GM19395 (cell line): ENCODE results near the gene FAM181B.

Experiments used
- ATAC-seq: cut with Tn5 transposase; IDR thresholded peaks from one replicate; pipeline ENCODE4 v1.9.1; 2021; ENCODE audit warnings: mild to moderate bottlenecking, moderate library complexity; ENCODE audit not compliant: unreplicated experiment

The FAM181B gene, protein sequence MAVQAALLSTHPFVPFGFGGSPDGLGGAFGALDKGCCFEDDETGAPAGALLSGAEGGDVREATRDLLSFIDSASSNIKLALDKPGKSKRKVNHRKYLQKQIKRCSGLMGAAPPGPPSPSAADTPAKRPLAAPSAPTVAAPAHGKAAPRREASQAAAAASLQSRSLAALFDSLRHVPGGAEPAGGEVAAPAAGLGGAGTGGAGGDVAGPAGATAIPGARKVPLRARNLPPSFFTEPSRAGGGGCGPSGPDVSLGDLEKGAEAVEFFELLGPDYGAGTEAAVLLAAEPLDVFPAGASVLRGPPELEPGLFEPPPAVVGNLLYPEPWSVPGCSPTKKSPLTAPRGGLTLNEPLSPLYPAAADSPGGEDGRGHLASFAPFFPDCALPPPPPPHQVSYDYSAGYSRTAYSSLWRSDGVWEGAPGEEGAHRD

DNA sequence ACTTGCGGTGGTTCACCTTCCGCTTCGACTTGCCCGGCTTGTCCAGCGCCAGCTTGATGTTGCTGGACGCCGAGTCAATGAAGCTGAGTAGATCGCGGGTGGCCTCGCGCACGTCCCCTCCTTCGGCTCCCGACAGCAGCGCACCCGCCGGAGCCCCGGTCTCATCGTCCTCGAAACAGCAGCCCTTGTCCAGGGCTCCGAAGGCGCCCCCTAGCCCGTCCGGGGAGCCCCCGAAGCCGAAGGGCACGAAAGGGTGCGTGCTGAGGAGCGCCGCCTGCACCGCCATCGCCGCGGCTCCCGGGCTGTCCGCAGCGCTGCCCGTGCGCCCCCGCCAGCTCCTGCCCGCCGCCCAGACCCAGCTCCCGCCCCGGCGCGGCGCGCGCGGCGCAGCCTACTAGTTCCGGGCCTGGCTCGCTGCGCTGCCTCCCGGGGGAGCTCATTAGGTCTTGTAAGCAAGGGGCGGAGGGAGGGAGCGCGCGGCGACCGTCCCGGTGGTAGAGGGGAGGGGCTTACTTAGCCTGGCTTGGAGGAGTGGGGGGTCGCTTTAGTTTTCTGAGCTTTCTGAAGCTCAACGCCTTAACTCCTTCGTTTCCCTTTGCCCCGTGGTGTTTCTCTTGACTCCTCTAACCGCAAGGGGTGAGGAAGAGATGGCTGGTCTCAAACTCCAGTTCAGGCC lies at the start of gene FAM181B:
TSS of gene FAM181B (minus strand) at position 421 of the 676 bp plus-strand sequence. CDS start at position 286, 135 bp downstream.
- peak; percentile 47 for ATAC-seq

DNA sequence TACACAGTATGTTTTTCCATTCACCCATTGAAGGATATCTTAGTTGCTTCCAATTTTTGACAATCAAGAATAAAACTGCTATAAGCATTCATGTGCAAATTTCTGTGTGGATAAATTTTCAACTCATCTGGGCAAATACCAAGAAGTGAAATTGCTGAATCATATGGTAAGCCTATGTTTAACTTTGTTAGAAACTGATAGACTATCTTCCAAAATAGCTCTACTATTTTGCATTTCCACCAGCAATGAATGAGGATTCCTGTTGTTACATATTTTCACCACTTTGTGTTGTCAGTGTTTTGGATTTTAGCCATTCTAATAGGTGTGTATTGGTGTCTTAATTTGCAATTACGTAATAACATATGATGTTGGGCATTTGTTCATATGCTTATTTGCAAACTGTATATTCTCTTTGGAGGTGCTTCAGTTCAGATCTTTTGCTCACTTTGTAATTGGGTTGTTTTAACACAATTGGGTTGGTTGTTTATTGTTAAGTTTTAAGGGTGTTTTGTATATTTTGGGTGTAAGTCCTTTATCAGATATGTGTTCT lies 49.2 kb upstream of the FAM181B start:
- no peak for ATAC-seq

DNA sequence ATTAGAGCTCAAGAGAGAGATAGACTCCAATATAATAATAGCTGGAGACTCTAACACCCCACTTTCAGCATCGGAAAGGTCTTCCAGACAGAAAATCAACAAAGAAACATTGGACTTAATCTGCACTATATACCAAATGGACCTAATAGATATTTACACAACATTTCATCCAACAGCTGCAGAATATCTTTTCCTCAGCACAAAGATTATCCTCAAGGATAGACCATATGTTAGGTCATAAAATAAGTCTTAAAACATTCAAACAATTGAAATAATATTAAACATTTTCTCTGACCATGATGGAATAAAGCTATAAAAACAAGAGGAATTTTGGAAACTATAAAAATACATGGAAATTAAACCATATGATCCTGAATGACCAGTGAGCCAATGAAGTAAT lies 45.1 kb upstream of the FAM181B start:
- no peak for ATAC-seq

DNA sequence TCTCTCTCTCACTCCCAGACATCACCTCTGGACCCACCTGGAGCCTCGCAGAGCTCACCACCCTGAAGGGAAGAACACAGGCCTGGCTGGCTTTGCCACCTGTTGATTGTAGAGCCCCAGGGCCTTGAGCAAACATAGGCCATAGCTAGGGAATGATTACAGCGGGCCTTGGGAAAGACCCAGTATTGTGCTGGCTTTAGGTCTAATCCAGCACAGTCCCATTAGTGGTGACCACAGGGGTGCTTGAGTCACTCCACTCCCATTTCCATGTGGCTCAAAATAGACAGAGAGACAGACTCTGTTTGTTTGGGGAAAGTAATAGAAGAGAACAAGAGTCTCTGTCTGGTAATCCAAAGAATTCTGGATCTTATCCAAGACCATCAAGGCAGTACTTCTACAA lies 42.7 kb upstream of the FAM181B start:
- ATAC-seq = no peak

DNA sequence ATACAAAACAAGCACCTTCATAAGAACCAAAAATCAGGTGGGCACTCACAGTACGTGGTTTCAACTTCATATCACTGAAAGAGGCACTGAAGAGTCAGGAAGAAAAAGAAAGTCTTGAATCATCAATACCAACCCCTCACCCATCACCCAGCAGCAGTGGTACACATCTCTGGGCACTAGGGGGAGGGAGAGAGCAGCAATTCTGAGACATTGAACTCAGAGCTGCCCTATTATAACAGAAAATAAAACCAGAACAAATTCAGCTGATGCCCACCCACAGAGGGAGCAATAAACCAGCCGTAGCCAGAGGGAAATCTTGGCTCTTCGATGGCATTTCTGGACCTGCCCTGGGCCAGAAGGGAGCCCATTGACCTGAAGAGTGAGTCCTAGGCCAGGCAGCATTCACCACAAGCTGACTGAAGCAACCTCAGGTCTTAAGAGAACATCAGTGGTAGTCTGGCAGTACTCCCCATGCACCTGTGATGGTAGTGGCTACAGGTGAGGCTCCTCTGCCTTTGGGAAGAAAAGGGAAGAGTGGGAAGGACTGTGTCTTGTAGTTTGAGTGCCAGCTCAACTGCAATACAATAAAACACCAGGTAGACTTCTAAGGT lies 42.2 kb upstream of the FAM181B start:
- ATAC-seq = peak; percentile 95

DNA sequence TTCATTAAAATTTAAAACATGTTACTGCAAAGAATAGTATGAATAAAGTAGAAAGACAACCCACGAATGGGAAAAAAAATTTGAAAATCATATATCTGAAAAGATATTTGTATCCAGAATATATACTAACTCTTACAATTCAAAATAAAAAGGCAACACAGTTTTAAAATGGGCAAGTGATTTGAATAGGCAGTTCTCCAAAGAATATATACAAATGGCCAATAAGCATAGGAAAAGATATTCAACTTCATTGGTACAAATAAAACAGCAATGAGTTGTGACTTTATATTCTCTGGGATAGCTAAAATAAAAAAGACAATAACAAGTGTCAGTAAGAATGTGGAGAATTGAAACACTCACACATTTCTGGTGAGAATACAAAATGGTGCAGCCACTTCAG lies 41.6 kb upstream of the FAM181B start:
- no peak for ATAC-seq

DNA sequence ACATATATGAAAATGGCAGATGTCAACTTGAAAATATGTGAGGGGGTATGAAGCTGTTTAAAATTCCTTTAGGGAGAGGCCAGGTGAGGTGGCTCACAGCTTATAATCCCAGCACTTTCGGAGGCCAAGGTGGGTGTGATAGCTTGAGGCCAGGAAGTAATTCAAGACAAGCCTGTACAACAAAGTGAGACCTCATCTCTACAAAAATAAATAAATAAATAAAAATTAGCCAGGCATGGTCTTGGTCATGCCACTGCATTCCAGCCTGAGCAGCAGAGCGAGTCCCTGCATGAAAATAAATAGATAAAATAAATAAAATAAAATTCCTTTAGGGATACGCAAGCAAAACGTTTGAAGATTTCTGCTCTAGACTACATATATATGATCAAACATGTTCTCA lies 38.1 kb upstream of the FAM181B start:
- ATAC-seq = no peak

DNA sequence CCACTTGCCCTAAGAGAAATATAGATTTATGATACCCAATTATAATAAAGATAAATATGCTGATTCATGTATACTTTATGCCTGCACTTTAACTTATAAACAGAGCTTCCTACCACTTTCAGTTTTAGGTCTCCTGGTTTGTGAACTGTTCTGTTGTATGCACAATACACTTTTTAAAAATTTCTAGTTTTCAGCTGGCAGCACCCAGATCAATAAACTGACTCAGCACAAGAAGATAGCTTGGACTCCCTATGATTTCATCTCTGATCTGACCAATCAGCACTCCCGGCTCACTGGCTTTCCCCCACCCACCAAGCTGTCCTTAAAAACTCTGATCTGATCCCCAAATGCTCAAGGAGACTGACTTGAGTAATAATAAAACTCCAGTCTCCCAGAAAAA lies 33.5 kb upstream of the FAM181B start:
- ATAC-seq = no peak

DNA sequence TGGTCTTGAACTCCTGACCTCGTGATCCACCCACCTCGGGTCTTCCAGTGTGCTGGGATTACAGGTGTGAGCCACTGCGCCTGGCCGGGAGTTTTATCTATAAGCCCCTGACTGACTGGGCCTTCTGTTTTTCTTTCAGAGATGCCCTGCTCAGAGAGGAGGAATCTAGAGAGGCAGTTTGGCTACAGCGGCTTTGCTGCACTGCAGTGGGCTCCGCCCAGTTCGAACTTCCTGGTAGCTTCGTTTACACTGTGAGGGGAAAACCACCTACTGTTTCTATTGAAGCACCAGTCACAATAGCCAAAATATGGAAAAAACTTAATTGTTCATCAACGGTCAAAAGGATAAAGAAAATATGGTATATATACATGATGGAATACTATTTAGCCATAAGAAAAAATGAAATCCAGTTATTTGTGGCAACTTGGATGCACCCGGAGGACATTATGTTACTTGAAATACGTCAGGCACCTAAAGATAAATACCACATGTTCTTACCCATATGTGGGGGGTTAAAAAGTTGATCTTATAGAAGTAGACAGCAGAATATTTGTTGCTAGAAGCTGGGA lies 31.9 kb upstream of the FAM181B start:
- no peak for ATAC-seq

DNA sequence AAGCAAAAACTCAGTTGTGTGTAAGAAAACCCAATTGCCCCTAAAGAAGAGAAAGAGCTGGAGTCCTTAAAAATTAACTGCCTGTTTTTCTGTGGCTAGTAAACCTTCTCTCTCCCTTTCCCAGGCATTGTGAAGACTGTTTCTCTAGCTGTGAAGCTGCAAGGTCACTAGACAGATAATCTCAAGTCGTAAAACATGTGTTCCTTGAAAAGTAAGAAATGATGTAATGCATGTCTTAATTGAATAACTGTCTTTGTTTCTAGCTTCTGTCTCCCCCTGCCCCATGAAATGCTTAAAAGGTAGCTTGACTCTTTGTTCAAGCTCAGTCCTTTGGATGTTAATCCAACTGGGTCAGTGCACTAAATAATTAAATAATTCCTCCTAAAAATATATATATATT lies 29.5 kb upstream of the FAM181B start:
- ATAC-seq = no peak

DNA sequence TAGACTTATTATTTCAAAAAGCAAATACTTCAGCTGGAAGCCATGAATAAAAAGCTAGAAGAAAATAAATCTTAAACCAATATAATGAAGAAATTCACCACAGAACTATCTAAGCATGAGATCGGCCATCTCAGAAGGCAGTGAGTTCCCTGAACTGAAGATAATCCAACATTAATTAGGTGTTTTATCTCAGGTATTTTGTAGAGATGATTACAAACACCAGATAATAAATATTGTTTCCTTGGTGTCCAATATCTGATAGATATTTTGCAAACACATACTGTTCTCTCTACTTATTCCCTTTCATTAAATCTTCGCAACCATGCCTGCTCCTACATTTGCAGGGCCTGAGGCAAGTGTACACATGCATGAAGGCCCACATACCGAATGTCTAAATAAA lies 26.0 kb upstream of the FAM181B start:
- no peak for ATAC-seq

DNA sequence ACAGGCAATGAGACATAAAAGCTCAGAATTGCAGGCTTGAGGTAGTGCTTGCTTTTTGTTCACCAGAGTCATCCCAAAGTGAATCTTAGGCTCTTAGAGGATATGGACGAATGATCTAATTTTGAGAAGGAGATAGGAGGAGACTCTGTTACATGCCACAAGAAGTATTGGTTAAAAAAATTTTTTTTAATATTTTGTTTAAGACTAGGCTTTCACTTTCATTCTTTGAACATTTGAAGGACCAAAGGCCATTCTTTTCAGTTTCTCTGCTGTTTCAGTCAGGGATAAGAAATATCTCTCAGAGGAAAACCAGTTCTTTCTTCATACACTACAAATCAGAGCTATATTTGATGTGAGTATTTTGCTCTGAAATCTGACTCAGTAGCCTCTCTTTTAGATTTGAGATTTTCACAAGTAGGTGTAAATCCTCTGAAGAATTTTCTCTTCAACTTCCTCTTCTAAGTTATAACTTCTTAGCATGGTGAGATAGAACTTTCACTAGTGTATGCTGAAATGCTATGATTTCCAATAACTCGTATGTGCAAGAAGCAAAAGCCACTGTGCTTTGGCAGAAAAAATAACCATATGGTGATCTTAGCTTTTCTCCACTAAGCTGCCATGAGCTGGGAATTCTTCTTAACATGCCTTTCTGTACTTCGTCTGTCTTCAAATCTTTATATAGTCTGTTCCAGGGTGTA lies 24.1 kb upstream of the FAM181B start:
- peak; percentile 51 for ATAC-seq

DNA sequence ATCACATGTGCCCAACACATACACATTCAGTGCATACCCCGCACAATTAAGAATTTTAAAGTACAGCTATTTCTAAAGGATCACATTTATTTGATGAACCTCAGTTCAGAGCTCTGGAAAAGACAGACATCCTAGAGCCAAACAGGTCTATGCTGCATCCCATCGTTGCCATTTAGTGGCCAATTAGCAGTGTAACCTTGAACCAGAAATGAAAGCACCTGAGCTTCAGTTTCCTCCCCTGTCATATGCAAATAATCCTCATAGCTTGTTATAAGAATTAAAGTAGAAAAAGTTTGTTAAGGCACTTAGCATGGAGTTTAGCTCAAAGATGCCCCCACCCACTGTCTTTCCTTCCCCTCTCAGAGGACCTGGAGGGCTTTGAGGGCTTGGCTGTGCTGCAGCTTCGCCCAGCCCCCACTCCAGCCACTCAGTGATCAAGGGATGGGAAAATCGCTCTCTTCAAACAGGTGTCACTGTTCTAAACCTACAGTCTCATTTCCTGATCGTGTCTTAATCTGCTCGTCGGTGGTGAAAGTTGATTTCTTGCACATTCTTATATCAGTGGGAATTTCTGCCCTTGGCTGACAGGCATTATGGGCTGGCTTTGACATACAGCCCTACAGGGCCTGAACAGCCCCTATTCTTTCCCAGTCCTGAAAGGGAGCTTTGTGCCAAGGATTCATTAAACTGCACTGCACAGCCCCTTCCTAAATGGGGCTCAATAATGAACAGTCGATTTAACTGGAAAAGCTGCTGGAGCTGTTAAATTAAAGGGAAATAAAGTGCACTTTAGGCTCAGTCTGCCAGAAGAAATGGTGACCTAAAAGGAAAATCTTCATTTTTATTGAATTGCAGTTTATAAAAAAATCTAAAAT lies 23.3 kb upstream of the FAM181B start:
- ATAC-seq = peak; percentile 50

DNA sequence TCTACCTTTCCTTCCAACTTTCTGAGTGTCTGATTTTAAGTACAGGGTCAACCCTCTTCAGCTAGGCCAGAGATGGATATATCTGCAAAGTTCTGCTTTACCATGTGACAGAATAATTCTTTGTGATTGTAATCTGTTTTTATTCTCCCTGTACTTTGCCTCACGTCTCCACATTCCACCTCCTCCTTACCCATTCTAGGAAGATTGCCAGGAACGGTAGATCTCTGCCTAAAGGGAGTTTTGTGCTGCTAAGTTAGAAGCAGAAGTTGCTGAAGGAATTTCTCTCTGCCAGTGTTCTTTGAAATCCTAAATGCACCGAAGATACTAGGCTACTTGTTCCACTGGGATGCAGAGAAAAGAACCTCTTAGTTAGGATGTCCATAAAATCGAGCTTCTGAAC lies 20.7 kb upstream of the FAM181B start:
- no peak for ATAC-seq

DNA sequence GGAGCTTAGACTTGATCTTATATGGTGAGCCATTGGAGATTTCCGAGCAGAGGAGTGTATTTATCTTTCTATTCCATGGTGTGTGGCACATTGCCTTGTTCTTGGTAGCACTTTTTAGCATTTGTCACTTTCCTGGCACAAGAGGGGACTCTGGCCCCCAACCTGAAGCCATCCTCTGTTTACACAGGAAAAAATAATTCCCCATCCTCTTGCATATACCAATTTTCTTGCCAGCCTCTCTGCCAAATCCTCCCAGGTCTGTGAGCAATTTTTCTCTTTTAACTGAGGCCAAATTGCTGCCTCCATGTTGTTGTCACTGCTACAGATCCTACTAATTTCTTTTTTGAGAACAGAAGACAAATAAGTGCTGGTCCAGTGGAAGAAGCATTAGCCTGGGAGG lies 20.3 kb upstream of the FAM181B start:
- no peak for ATAC-seq

DNA sequence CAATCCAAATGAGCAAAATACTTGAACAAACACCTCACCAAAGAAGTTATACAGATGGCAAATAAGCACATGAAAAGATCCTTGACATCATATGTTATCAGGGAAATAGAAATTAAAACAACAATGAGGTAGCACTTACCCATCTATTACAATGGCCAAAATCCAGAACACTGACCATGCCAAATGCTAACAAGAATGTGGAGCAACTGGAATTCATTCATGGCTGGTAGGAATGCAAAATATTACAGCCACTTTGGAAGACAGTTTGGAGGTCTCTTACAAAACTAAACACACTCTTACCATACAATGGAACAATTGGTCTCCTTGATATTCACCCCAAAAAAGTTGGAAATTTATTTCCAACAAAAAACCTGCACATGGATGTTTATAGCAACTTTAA lies 19.1 kb upstream of the FAM181B start:
- no peak for ATAC-seq

DNA sequence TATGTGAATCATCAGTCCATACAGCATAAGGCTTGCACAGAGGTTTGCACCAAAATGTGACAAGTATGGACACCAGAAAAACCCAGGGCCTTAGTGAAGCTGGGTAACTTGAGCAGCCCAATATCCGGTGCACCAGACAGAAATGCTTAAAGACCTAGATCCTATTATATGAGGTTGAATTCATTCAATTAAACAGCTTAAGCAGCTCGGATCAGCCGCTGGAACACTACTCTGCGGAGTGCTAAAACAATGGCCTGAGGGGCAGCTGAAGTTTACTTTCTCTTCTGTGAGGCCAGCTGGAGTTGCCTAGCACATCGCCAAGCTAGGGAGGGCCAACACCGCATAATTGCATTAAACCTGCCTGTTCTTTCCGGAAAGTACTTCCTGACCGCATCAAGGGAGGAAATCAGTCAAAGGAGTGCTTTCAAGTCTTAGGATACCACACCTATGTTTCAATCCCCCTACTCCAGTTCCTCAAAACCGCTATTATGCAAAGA lies 17.0 kb upstream of the FAM181B start:
- peak; percentile 79 for ATAC-seq

DNA sequence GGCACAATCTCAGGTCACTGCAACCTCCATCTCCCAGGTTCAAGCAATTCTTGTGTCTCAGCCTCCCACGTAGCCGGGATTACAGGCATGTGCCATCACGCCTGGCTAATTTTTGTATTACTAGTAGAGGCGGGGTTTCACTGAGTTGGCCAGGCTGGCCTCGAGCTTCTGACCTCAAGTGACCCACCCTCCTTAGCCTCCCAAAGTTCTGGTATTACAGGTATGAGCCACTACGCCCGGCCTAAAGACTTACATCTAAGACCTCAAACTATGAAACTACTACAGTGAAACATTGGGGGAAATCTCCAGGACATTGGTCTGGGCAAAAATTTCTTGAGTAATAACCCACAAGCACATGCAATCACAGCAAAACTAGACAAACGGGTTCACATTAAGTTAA lies 13.8 kb upstream of the FAM181B start:
- ATAC-seq = no peak

DNA sequence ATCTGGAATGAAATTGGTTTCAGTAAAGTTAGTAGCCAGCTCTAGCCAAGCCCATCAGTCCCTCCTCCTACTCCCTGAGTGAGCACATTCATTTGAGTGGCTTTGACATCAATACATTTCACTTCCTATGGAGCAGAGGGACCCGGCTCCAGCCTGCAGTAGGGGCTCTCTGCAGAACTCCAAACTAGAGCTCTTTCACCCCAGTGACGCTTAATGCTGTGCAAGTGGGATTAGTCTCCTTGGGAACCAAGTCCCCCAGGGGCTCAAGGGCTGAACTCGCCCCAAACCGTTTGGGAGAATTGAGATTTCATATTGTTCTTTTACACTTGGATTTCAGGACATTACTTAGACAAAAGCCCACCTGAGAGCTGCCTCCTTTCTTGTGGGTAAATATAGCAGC lies 4.4 kb upstream of the FAM181B start:
- ATAC-seq = no peak

DNA sequence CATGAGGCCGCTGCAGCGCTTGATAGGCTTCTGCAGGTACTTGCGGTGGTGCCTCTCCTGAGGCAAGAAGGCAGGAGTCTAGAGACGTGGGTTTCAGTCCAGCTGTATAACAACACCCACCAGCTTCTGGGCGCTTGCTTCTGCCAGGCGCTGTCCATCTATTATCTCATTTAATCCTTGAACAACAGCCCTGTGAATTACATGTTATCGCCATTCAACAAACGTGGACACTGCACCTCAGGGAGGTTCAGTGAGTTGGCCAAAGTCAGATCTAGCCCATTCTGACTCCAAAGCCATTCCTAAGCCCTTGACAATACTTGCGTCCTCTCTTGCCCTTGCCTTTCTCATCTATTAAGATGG lies 436 bp upstream of the FAM181B start:
- ATAC-seq = no peak
